Breast epithelium (tissue), 3 donors: ENCODE measurements around the gene SPRY1.

Experiments
- POLR2A ChIP-seq: fragments of 450-650 bp; IDR thresholded peaks from one replicate; pipeline ENCODE4 v1.6.1; 2016; ENCODE audit warnings: antibody characterized with exemption, mild to moderate bottlenecking, moderate library complexity
- POLR2AphosphoS5 ChIP-seq, 3 donors: sonication (generic); formaldehyde crosslinking; IDR thresholded peaks; one replicate each; pipeline ENCODE4 v1.6.1; 2017; ENCODE audit warnings: antibody characterized with exemption in 3 of 3

GRCh38 chr4:123402121-123402465, 5.5 kb downstream of the SPRY1 start:
- no peak for TF ChIP-seq POLR2AphosphoS5 (IDR thresholded peaks at IDR 0.05)
- TF ChIP-seq POLR2A: no peak
